CD4-positive, alpha-beta T cell treated with Interleukin-2 at 100 ng/mL for 4 hours (primary cell): ENCODE measurements around the gene SMYD2.

Source experiments
- DNase-seq: peaks from one replicate; pipeline ENCODE4 v3.0.0-alpha.2; 2020; ENCODE audit warnings: low spot score

SMYD2 gene

DNA sequence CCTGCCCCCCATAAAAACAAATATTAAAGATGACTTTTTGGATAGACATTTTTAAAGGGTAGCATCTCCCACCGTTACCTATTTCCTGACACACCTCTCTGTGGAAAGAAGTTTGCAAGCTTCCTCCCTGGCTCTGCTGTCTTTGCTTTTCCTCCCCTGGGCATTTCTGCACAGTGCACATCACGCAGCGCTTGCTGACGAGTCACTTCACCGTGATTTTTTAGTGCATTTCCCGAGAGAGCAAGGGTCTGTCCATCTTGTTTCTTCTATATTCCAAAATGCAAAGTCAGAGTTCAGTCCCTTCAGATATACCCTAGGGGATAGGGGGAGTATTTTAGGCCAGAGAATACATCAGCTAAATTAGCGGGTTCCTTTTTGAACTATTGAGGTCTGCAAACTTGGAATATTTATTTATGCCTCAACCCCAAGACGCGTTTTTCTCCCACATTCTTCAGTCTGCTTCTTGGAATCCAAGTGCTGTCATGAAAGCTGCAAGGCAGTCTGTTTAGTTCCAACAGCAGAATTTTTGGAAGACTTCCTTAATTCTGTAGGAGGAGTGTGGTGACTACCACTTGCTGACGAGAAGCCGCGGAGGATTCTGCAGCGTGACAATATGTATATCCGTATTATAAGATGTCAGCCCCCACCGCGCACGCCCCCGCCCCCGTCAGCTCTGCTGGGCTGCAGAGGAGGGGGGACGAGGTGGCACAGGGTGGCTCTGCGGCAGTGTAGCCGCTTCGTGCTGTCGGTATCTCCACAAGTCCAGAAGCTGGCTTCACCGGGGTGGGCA lies 22.4 kb downstream of the SMYD2 start:
- DNase-seq: no peak

DNA sequence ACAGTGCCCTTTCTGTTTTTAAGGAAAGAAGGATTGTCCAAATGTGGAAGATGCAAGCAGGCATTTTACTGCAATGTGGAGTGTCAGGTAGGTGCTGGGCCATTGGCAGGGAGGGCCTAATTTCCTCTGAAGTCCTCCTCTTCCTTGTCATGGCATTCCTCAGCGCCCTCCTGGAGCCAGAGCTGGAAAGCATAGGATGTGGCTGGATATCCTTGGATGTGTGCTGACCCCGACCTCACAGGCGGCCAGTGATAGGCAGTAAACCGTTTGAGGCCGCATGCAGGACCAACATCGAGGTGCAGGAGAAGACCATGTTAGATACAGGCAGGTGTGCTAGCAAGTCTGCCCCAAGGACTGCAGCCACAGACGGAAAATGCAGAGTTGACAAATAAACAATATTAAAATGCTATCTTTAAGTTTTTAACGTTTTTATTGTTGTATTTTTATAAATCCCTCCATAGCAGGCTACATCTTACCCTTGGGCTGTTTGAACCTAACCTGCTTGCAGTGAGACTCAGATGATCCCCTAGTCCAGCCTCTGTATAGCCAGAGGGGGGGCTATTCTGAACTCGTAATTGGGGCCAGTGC lies 24.3 kb downstream of the SMYD2 start:
- DNase-seq: no peak

DNA sequence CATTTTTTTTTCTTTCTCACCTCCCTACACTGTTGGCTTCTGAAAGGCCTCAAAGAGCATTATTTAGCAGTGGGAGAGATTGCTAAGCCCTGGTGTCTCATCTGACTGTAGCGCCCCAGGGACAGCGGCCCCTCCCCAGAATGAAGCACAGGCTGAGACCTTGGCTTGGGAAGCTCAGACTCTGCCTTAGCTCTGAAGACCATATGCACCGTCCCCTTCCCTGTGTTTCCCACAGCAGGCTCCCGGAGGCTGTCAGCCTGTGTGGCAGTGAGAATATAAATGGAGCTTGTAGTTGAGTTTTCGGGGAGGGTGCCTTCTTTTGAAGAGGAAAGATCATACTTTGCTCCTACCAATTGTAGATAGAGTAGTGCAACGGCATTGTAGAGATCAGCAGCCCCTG lies 25.3 kb downstream of the SMYD2 start:
- no peak for DNase-seq

DNA sequence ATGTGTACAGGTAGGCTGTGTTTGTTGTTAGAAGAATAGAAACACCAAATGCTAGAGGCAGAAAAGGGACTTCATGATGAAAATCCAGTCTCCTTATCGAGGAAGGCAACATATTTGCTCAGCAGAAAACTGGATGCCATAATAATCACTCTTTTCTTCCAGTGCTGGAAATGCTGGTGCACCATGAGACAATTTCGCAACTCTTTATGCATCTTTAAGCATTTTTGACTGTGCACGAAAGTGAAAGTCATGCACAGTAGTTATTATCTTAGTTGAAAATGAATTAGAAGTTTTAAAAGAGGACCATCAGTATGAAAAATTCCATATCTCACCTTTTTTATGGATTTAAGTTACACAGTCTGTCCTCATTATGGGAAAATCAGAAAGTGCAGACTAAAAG lies 29.1 kb downstream of the SMYD2 start:
- DNase-seq: no peak

DNA sequence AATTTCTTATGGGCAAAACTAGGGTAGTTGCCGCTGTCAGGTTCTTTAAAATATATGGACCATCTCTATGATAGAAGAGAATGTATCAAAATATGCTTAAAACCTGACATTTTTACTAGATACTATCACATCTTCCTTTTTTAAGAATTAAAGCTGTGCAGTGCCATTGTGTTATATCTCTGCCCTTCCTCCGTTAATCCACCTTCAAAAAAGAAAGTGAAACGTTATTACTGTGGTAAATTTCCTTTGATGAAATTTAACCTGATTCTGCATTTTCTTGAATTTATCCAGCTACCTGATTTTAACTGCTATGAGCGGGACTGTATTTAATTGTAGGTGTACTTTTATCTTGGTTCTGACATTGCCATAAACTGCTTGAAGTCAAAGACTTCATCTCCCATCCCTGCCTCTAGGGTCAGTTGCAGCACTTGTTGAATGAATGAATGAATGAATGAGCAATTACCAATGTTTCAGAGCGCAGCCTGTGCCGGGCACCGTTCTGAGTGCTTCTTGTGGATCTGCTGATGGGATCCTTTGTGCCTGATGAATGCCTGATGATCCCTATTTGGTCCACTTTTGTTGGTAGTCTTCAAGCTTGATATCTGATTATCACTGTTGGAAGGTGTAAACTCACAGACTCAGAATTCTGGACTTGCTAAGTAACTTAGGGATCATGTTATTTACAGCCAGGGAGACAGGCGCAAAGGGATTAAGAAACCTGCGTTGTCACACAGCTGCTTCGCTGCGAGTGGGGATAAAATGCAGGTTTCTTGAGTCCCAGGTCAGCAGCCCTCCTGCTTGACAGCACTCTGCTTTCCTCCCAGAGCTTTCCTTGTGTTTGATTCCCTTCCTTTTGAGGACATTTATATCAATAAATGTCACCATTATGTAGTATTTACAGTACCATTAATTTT lies 30.1 kb downstream of the SMYD2 start:
- peak; percentile 16 for DNase-seq

DNA sequence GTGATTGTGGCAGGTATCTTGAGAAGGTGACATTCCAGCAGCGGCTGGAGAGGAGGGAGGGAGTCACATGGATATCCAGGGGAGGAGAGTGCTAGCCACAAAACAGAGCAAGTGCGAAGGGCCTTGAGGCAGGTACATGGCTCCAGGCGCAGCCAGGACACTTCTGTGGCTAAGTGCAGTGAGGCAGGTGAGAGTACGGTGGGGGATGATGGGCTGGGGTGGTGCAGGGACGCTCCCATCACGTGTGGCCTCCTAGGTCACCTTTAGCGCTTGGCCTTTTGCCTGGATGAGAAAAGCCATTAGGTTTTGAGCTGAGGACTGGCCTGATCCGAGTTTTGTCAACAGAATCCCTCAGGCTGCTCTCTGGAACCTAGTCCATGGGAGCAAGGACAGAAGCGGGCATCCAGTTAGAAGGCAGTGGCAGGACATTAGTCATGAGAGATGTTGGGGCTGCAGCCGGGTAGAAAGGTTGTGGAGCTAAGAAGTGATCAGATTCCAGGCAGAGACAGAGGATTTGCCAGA lies 31.6 kb downstream of the SMYD2 start:
- DNase-seq: no peak

DNA sequence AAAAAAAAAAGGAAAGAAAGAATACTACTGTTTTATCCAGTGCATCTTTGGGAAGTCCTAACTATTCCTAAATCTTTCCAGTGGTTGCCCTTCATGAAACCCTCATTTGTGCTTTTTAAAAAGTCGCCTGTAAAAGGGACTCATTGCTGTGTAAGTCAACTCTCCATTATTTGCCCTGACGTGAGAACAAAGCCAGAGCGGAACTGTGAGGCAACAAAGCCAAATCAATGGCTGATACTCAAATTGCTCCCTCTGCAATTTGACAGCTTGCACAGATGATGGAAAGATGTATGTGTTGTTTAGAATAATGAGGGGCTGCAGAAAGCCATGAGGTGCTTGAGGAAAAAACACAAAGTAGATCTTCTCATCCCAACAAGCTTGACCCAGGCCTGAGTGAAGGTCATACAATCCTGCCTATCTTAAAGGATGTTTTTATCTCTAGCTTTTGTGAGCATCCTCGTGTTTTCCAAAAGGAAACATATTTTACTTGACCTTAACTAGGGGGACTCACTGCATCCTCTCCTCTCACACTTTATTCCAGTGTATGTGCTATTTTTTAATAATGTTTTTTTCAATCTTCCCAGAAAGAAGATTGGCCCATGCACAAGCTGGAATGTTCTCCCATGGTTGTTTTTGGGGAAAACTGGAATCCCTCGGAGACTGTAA lies 33.4 kb downstream of the SMYD2 start:
- DNase-seq: no peak

DNA sequence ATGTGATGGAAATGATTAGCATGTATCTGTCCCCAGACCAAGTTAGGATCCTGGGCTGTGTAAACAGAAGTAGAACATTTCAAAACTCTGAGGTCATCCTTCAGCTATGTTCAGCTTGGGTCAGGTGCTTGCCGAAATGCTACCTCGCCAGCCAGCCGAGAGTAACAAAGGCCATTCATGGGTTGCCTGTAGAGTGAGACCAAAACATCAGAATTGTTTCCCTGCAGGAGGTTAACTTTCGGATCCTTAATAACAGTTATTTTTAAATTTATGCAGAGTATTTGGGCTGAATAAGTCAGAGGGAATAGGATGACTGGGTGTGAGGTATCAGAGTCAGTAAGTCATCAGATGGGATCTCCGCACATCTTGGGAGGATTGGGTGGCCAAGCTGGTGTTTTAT lies 35.6 kb downstream of the SMYD2 start:
- DNase-seq: no peak

DNA sequence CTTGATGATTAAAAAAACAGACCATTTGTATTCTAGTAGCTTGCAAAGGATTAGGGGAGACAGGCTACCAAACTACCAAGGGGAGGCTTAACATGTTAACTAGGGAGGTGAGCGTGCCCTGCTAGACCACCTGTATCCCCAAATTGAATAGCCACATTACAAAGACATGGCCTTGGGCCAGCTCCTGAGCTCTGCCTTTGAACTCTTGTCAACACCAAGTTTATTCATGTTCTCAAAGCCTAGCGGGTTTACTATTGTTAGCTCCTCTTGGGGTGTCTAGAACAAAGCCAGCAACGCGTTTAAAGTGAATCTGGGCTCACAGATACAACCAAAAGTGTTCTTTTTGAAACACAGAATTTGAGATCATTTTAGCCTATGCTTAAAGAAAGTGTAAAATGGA lies 36.3 kb downstream of the SMYD2 start:
- DNase-seq: no peak

DNA sequence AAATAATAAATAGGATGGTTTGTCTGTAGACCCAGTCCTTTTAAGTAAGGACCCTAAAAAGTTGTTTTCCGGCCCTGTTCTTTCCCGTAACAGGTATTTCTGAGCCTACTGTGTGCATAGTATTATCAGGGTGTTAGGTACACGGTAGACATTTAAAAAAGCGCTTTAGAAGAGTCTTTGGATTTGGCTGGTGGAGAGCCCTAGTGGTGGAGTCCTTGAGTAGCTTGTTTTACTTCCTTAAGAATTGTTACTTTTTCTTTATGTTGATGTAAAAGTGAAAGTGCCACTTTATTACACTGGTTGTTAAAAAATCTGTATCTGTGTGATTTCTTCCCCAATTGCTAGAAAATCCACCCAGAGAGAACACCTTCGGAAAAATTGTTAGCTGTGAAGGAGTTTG lies 36.8 kb downstream of the SMYD2 start:
- no peak for DNase-seq

DNA sequence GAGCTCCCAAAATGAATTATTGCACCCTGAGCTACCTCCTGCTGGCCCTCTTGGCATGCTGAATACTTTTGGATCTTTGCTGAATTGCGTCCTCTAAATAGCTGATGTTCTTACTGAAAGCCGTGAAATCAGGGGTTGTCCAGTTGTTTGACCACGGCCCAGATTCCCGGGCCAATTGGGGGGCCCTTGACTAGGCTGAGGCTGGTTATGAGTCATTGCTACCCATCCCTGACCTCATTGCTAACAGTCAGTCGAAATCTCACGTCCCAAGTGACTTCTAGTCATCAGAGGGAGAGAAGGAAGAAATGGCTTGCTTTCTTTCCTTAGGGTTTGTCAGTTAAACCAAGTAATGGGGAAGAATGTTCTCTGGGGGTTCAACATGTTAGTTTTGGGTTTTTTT lies 37.4 kb downstream of the SMYD2 start:
- no peak for DNase-seq

DNA sequence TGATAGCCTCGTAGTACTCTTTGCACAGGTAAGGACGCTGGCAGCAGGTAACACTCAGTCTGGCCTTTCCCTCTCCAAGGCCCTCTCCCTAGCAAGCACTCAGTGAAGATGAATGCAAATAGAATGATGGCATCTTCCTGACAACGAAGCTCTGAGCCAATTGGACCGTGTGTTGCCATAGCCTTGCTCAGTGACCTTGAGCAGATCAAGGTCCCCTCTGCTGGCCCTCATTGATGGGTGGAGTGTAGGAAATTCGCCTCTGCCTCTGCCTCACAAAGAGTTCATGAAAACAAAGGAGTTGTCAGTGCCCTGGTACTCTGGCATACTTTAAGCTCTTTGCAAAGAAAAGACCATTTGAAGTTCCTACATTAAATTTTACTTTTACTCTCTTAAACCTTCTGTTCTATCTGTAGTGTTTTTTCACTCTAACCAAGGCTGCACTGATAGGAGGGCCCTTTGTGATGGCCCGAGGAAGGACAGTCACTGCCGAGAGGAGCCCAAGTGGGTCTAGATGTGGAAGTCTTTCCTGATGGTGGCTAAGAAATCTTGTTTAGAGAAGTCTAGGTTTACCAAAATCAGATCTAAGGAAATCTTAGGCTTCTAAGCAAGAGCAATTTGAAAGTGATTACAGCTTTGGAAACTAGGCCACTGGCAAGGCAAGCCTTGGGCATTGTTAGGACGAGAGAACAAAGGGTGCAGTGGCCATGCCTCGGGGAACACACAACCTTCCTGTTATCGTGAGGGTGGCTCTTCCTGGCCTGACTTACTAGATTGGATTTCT lies 38.2 kb downstream of the SMYD2 start:
- DNase-seq: no peak

DNA sequence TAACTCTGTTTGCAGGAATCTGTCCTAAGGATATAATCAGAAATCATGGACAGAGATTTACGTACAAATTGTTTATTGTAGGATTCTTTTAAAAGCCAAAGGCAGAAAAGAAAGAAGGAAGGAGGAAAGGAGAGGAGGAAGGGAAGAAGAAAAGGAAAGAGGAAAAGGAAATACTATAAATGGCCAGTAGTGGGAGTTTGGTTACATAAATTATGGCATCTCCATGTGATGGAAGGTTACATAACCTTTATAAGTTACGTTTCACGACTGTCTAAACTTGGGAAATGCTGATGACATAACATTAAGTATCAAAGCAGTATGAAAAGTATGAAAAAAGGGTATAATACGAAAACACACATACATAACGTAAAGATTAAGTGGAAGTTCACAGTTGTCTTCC lies 39.0 kb downstream of the SMYD2 start:
- DNase-seq: no peak

DNA sequence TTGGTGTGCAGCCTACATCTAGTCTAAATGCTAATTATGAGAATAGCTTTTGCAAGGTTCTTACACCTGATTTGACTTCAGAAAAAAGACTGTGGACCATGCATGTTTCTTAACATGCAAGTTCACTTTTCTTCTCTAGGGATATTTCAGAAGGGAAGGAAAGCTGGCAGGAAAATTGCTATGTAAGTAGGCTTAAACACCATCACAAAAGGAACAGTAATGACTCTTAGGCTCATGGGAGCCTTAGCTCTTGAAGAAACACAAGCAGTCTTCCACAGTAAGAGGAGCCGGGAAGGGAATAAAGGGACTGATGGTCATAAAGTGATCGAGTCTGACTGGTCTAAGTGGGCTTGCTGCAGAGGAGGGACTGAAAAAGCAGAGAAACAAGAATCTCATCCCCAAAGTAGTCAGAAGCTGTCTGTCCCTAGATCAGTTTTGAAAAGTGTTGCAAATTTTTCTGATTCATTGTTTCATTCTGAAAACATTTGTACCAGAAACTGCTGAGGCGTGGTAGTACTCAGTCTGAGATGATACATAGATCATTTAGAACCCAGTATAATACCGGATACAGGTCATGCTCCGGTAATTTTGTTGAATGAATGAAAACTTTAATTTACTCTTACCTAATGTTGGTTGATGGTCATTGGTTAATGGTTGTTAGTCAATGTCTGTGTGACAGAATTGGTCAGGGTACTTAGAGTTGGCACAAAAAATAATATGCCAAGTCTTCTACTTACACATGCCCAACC lies 40.9 kb downstream of the SMYD2 start:
- DNase-seq: no peak

DNA sequence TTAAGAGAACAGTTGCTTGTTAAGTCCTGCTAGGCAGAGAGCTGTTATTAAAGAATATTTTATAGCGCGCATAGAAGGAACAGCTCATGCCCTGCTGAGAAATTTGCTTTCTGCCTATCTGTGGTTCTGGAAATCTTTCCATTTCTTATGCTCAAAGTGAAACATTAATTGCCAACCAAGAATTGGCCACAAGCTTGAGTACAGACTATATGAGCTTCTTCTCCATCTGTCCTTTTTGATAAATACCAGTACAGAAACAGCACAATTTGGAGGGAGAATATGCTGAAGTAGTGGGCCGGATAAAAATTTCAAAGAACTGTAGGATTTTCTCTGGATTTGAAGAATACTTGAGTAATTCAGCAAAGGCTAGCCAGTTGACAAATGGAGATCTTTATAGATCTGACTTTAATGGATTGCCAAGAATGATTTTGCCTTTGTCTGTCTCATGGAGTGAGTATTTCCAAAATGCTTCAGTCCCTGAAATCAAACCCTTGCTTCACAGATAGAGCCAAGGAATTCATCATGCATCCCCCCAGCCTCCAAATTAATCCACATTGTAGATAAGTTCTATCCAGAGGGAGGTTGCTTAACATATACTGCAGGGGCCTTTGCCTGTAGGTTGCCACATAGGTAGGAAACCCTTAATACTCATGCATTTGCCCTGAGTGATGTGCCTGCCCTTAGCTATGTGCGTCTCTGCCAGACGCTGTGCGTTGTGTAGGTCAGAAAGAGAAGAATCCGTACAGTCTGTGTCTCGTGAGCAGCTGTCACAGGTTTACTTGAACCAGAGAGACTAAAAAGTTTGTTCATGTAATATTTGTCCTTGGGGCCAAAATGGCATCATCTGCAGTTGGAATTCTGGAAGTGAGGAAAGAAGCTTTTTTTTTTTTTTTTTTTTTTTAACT lies 44.2 kb downstream of the SMYD2 start:
- no peak for DNase-seq

DNA sequence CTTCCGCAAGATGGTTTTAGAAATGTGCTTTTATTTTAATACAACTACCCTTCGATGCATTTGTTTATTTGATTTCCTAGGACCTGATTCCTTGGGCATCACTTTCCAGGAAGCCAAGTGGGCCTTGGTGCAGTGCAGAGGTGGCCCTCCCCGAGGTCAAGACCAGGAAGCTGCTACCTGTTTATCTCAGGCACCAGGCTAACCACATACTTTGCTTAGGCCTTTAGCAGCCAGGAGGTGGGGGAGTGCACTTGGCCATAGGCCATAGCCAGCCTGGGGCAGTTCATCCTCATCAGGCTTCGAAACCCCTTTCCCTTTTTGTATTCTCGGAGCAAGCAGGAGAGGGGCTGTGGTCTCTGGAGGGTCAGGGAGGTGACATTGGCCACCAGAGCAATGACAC lies 45.4 kb downstream of the SMYD2 start:
- DNase-seq: no peak

DNA sequence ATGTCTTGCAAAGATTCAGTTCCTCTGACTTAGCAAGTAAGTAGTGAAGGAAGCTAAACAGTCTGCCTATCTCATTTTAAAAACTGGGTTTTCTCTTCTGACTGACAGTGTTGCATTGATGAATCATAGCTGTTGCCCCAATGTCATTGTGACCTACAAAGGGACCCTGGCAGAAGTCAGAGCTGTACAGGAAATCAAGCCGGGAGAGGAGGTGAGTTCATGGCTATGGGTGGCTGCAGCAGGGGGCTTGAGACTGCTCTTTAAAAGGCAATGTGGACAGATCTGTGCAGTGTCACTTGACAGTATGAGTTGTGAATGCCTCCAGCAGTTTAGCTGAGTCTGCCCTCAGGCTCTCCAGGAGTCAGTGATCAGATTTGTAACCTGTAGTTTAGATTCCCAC lies 46.6 kb downstream of the SMYD2 start:
- DNase-seq: no peak

DNA sequence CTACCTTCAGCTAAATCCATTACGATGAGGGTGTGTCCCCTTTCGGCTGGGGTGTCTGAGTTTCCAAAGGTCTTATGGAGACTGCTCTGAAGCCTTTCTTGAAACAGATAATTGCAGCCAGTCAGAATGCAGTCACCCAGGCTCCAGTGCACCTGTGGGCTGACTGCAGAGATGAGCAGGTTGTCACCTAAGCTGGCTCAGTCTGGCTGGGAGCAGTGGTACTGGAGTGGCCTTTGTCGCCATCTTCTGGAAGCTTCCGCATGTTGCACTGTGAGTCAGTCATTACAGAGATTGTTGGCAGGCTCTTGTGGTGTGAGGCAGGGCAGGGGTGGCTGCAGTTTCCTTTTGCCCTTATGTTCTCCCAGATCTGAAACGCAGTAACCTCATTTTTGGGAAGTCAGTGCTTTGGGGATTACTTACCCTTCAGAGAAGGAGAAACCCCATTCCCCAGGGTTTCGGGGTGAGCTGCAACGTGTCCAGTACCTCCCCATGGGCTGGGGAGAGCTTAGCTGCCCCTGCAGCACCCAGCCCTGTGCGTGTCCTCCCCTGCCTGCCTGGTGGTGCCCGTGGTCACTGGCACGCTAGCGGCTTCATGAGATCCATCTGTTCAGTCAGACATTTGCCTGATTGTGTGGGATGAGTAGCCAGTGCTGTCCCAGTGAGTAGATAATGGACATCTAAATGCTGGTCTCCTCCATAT lies 48.0 kb downstream of the SMYD2 start:
- peak; percentile 83 for DNase-seq
